GM12873 (cell line): ENCODE results near the gene TTLL10.

ENCODE experiments used
- TF ChIP-seq, protein P1 (sequence below): IDR thresholded peaks from 2 replicates; pipeline ENCODE4 v1.5.1; 2012; ENCODE audit warnings: low read depth, mild to moderate bottlenecking, moderate library complexity, low read length, control low read depth; ENCODE audit not compliant: insufficient read depth; ENCODE audit errors: missing control alignments

TTLL10 gene

DNA sequence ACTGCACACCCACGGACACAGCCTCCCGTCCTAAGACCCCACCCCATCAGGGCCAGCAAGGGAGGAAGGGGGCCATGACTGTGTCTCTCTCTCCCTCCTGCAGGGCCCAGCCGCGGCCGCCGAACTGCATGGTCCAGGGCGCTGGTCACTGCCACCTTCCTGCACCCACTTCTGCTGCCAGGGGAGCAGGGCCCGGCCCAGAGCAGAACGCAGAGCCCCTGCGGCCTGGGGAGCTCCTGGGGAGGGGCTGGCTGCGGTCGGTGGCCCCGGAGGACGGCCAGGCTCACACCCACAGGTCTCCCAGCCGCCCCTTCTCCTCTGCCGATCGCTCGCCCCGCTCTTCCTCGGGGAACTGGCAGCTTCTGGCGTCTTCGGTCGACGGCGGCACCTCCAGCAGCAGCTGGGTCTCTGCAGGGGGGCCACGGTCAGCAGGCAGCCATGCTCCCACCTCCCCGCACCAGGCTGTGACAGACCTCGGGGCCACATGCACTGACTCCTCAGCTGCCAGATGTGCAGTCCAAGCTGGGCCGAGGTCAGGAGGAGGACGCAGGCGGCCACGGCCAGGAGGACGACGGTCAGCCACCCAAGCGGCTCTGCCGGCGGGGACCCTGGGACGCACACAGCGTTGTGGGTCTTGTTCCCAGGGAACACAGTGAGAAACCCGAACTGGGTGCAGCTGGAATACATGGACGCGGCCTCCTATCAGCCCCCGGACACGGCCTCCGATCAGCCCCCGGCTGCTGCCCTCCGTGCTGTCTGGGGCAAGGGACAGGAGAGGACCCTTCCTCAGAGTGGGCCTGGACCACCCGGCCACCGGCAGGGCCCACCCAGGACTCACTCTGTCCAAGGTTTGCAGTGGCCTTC, 30.1 kb downstream of the TTLL10 start:
- TF ChIP-seq, protein P1, sequence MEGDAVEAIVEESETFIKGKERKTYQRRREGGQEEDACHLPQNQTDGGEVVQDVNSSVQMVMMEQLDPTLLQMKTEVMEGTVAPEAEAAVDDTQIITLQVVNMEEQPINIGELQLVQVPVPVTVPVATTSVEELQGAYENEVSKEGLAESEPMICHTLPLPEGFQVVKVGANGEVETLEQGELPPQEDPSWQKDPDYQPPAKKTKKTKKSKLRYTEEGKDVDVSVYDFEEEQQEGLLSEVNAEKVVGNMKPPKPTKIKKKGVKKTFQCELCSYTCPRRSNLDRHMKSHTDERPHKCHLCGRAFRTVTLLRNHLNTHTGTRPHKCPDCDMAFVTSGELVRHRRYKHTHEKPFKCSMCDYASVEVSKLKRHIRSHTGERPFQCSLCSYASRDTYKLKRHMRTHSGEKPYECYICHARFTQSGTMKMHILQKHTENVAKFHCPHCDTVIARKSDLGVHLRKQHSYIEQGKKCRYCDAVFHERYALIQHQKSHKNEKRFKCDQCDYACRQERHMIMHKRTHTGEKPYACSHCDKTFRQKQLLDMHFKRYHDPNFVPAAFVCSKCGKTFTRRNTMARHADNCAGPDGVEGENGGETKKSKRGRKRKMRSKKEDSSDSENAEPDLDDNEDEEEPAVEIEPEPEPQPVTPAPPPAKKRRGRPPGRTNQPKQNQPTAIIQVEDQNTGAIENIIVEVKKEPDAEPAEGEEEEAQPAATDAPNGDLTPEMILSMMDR: no peak

DNA sequence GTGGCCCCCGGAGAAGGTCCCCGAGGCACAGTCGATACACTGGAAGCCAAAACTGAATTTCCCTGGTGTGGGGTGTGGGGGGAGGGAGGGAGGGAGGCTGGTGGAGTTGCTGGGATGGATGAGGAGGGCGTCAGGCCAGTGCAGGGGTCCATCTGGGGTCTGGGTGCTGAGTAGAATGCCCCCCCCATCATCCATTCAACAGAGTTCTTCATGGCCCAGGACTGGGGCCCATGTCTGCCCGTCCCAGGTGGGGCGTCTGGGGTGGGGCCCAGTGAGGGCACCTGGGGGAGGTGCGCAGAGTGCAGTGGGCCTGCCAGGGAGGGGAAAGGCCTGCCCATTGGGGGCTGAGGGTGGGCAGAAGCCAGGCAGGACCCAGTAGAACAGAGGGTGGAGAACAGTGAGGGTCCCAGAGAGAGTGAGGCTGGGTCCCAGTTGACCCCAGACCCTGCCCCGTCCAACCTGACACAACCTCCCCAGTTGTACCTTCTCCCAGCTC, 30.8 kb downstream of the TTLL10 start:
- TF ChIP-seq, protein P1: no peak

DNA sequence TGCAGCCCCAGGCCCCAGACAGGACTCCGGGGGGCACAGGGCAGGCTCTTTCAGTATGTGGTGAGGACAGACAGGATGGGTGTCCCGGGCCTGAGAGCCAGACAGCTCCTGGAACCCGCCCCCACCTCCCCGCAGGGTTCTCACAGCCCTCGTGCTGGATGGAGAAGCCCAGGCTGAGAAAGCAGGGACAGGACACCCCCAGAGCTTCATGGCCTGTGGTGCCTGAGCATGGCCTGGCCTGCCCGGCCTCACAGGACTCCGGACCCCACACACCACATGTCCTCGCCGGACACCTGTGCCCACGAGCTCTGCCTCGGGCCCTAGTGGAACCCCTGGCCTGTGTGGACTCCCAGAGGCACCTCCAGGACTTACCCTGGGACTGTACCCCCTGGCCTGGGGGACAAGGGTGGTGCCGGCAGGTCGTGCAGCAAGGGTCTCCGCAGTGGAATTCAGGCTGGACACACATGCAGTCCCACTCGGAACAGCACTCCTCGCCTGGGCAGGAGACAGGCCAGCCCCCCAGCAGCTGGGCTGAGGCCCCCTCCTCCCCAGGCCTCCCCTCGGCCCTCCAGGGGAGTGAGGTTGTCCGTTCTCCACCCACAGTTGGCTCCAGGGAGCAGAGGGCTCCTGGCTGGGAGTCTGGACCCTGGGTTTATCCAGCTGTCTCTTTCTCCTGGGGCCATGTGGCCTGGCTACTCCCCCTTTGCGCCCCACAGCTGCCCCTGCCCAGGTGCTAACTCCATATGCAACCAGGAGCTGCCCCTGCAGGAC, 31.5 kb downstream of the TTLL10 start:
- TF ChIP-seq, protein P1: no peak

DNA sequence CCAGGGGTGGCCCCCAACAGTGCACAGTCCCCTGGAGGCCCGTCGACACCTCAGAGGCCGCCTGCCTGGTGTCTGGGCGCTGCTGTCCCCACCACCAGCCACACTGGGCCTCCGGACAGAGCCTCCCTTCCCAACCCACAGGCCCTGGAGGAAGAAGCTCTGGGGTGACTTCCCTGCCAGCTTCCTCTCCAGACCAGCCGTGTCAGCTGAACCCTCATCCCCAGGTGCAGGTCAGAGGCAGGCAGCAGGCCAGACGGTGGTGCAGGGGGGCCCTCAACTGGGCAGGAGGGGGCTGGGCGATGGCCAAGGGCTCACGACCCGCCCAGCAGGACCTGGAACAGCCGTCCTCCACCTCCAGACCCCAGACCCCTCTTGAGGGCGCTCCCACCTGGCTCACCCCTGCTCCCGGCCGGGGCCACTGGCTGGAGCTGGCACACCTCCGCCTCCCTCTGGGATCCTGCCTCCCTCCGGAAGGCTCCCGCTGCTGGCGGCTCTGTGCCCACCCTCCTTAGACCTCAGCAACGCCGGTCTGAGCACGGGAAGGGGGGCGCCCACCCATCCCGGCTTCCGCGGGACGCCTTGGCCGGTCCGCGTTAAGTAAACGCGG, 32.2 kb downstream of the TTLL10 start:
- TF ChIP-seq, protein P1: no peak

DNA sequence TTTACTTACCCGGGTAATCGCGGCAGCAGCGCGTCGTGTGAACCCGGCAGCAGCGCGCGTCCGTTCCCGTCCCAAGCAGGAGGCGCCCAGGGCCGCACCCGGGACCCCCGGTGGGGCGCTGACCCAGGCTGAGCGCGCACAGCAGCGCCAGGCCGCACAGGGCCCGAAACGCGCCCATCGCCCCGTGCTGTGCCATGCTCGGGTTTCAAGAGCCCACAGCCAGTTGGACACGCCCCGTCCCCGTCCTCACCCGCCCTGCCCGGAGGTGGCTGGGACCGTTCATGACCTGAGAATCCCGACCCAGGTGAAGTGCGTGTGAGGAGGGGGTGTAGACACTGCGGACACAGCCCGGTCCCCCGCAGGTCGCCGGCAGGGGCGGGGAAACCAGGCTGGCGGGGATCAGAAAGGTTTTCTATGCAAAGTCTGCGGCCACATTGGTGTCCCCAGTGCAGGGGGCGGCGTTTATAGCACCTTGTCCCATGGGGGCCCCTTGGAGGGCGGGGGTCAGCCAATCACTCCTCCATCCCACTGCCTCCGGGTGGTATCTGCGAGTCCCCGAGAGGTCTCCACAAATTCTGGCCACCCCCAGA, 32.8 kb downstream of the TTLL10 start, which contains the start of gene TNFRSF18:
Gene TNFRSF18 (minus strand): TSS at position 217 of the 590 bp plus-strand sequence. CDS start 21 bp downstream, at position 196.
- TF ChIP-seq, protein P1: no peak

DNA sequence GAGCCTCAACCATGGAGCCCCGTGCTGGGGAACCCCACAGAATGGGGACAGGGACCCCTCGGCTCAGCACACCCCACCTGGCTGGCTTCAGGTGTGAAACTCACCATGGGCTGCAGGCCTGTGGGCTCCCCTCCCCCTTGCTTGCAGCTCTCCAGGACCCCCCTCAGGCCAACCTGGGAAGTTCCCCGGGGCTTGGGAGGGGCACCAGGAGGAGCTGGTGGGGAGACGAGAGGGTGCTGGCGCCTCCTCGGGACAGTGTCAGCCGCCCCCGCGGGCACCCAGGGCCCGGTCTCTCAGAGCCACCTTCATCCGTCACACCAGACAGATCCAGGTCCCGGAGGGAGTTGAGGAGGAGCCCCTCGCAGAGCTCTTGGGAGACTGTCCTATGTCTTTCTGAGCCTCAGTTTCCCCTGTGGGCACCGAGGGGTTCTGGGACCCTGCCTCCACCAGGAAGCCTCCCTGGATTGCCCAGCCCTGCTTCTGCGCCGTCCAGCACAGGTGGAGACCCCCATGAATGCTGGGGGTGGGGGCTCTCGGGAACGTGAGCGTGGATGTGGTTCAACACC, 33.4 kb downstream of the TTLL10 start:
- TF ChIP-seq, protein P1: peak; percentile 29

DNA sequence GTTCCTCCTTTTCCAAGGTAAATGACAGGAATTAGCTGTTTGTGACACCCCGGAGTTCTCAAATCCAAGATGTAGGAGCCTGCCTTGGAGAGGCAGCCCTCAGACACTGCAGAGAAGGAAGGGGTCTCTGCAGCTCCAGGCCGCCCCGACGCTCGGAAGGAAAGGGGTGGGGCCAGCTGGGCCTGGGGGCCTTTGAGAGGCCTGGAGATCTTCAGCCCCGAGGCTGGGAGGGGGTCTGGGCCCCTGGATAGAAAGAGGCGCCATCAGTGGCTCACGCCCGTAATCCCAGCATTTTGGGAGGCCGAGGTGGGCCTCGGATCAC, 33.9 kb downstream of the TTLL10 start:
- TF ChIP-seq, protein P1: no peak
